GM12878 (cell line): ENCODE measurements around the gene MYOZ1. TPM values are rescaled to one million over a fixed set of nuclear protein-coding genes. Genes with fewer than 3 reads are reported as not detected.

Experiments
- ATAC-seq: fragments of 200-7000 bp; cut with Tn5 transposase; 3 replicates; pipeline ENCODE4 v1.9.1; 2020; ENCODE audit warnings: mild to moderate bottlenecking, moderate library complexity
- BruUV-seq: library from RNA; stranded (reverse); fragments of 400-500 nt; replicated peaks from 2 replicates; lab custom pipeline; 2021; lab: Mats Ljungman, UMichigan
- CTCF ChIA-PET: fragments of 300-600 bp; sonication (Branson Sonifier 250); formaldehyde crosslinking; extraction: SDS; loops from one replicate; lab custom pipeline; 2021; ENCODE audit warnings: inconsistent platforms; lab: Yijun Ruan, JAX
- POLR2A ChIA-PET: fragments of 350-600 bp; formaldehyde crosslinking; extraction: SDS; loops from one replicate; lab custom pipeline; 2021; ENCODE audit warnings: inconsistent platforms; lab: Charles Lee
- RAD21 ChIA-PET: fragments of 300-600 bp; sonication (Branson Sonifier 250); formaldehyde crosslinking; loops from one replicate; lab custom pipeline; 2023; ENCODE audit warnings: antibody characterized with exemption; ENCODE audit not compliant: unreplicated experiment; lab: Charles Lee
- SMC1A ChIA-PET: fragments of 300-600 bp; sonication (Branson Sonifier 250); formaldehyde crosslinking; loops from one replicate; lab custom pipeline; 2023; ENCODE audit not compliant: unreplicated experiment, uncharacterized antibody; lab: Charles Lee
- DNase-seq: peaks from one replicate; pipeline ENCODE4 v3.0.0-alpha.2; 2011; ENCODE audit warnings: low read depth, low spot score
- FAIRE-seq: peaks from 3 replicates; lab custom pipeline; 2011; peaks lifted over from hg19 to GRCh38; lab: Jason Lieb, UNC
- H2AFZ ChIP-seq: 2 replicates; pipeline ENCODE4 v1.6.0; 2011; ENCODE audit warnings: low read depth, low read length, control low read depth; ENCODE audit not compliant: control insufficient read depth
- H3K27ac ChIP-seq: 2 replicates; pipeline ENCODE4 v1.5.1; 2011; ENCODE audit warnings: control low read depth; ENCODE audit not compliant: control insufficient read depth, insufficient read depth
- H3K27me3 ChIP-seq, 2 experiments: replicated peaks in 1 of 2; 2 replicates each; pipeline versions ENCODE4 v1.6.0 to v1.6.1; 2011; ENCODE audit warnings: low read length in 1 of 2; ENCODE audit not compliant: control insufficient read depth in 2 of 2, insufficient read depth in 2 of 2
- H3K36me3 ChIP-seq, 2 experiments: 2 replicates each; pipeline ENCODE4 v1.5.1; 2011; ENCODE audit warnings: low read length in 1 of 2; ENCODE audit not compliant: control insufficient read depth in 2 of 2, insufficient read depth in 2 of 2
- H3K4me1 ChIP-seq: 2 replicates; pipeline ENCODE4 v1.6.1; 2011; ENCODE audit warnings: mild to moderate bottlenecking, low read length, moderate library complexity, mixed read lengths; ENCODE audit not compliant: control insufficient read depth, insufficient read depth
- H3K4me2 ChIP-seq: 2 replicates; pipeline ENCODE4 v1.6.0; 2011; ENCODE audit warnings: control low read depth; ENCODE audit not compliant: control insufficient read depth, insufficient read depth
- H3K4me3 ChIP-seq: fragments of 200-600 bp; sonication (generic); 2 replicates; pipeline ENCODE4 v1.5.1; 2016
- H3K79me2 ChIP-seq: 2 replicates; pipeline ENCODE4 v1.6.0; 2011; ENCODE audit warnings: low read length; ENCODE audit not compliant: control insufficient read depth, insufficient read depth
- H3K9ac ChIP-seq: 2 replicates; pipeline ENCODE4 v1.8.0; 2011; ENCODE audit warnings: low read length, control low read depth, mixed read lengths; ENCODE audit not compliant: control insufficient read depth, insufficient read depth
- H3K9me3 ChIP-seq: replicated peaks from 3 replicates; pipeline ENCODE4 v1.5.1; 2011; ENCODE audit warnings: mild to moderate bottlenecking, low read length; ENCODE audit not compliant: control insufficient read depth, insufficient read depth
- H4K20me1 ChIP-seq: 2 replicates; pipeline ENCODE4 v1.6.0; 2011; ENCODE audit not compliant: control insufficient read depth, insufficient read depth
- DPF2 ChIP-seq: fragments of 450-650 bp; IDR thresholded peaks from 2 replicates; pipeline ENCODE4 v1.6.1; 2017; ENCODE audit warnings: mild to moderate bottlenecking
- E4F1 ChIP-seq: fragments of 450-650 bp; IDR thresholded peaks from 2 replicates; pipeline ENCODE4 v1.6.1; 2018; ENCODE audit warnings: borderline replicate concordance, mild to moderate bottlenecking; ENCODE audit not compliant: partially characterized antibody
- IRF4 ChIP-seq: IDR thresholded peaks from 2 replicates; pipeline ENCODE4 v1.6.1; 2011; ENCODE audit warnings: low read depth, low read length
- IRF5 ChIP-seq: fragments of 450-650 bp; IDR thresholded peaks from 2 replicates; pipeline ENCODE4 v1.6.1; 2017; ENCODE audit warnings: borderline replicate concordance
- MAX ChIP-seq: IDR thresholded peaks from 2 replicates; pipeline ENCODE4 v1.6.1; 2012; ENCODE audit warnings: low read depth, low read length, improper control_type of control experiment
- MTA2 ChIP-seq: fragments of 450-650 bp; IDR thresholded peaks from 2 replicates; pipeline ENCODE4 v1.6.1; 2016; ENCODE audit warnings: low read depth, mild to moderate bottlenecking, moderate library complexity
- MYB ChIP-seq: fragments of 150-350 bp; IDR thresholded peaks from 2 replicates; pipeline ENCODE4 v1.6.1; 2014; ENCODE audit warnings: mild to moderate bottlenecking, low read depth, low read length, borderline replicate concordance
- NR2F1 ChIP-seq: fragments of 450-650 bp; conservative IDR thresholded peaks from 2 replicates; pipeline ENCODE4 v1.6.1; 2017; ENCODE audit warnings: mild to moderate bottlenecking
- RAD51 ChIP-seq: fragments of 450-650 bp; IDR thresholded peaks from 2 replicates; pipeline ENCODE4 v1.6.1; 2016; ENCODE audit warnings: moderate library complexity, mild to moderate bottlenecking, inconsistent platforms
- RCOR1 ChIP-seq: conservative IDR thresholded peaks from 2 replicates; pipeline ENCODE4 v1.6.1; 2012; ENCODE audit warnings: low read depth, low read length, improper control_type of control experiment
- SIN3A ChIP-seq: IDR thresholded peaks from 2 replicates; pipeline ENCODE4 v1.6.1; 2012; ENCODE audit warnings: low read depth, low read length, improper control_type of control experiment
- SMC3 ChIP-seq: IDR thresholded peaks from 2 replicates; pipeline ENCODE4 v1.6.1; 2011; ENCODE audit warnings: low read length, improper control_type of control experiment, borderline replicate concordance
- SRF ChIP-seq, 2 experiments: IDR thresholded peaks; 2 replicates each; pipeline ENCODE4 v1.6.1; 2011; ENCODE audit warnings: low read depth in 2 of 2, low read length in 2 of 2, mild to moderate bottlenecking in 1 of 2, moderate library complexity in 1 of 2
- STAT1 ChIP-seq: fragments of 450-650 bp; conservative IDR thresholded peaks from 2 replicates; pipeline ENCODE4 v1.6.1; 2014; ENCODE audit warnings: antibody characterized with exemption, mild to moderate bottlenecking
- USF2 ChIP-seq: IDR thresholded peaks from 2 replicates; pipeline ENCODE4 v1.6.1; 2011; ENCODE audit warnings: low read depth, low read length, improper control_type of control experiment, borderline replicate concordance
- ZNF207 ChIP-seq: fragments of 450-650 bp; IDR thresholded peaks from 2 replicates; pipeline ENCODE4 v1.6.1; 2014; ENCODE audit warnings: antibody characterized with exemption, mild to moderate bottlenecking, borderline replicate concordance
- ZNF592 ChIP-seq: fragments of 450-650 bp; IDR thresholded peaks from 2 replicates; pipeline ENCODE4 v1.6.1; 2017; ENCODE audit warnings: mild to moderate bottlenecking, moderate library complexity
- WGBS: methylation state at CpG from one replicate; pipeline ENCODE4 v1.1.6; 2016; ENCODE audit warnings: low lambda C conversion rate; ENCODE audit not compliant: insufficient replicate concordance, insufficient coverage; ENCODE audit errors: missing lambda C conversion rate; 5-methylcytosine and 5-hydroxymethylcytosine counted together
- in situ Hi-C: fragments of 300-500 bp; cut with MboI; formaldehyde crosslinking; loops from 9 replicates; pipeline ENCODE4 v1.14.3; 2018; ENCODE audit warnings: mixed read lengths
- intact Hi-C: fragments of 100-400 bp; cut with micrococcal nuclease; formaldehyde crosslinking; loops from one replicate; pipeline ENCODE4 v1.14.2; 2022; ENCODE audit not compliant: unreplicated experiment
- polyA plus RNA-seq, 11 experiments: library from polyadenylated mRNA; depleted of rRNA in 4 of 11; unstranded in 6 of 11; stranded (reverse) in 5 of 11; fragments of >200 nt; fragmentation: Nextera tagmentation in 4 of 11; fragmentation: Illumina TruSeq in 1 of 11; extraction: Ambion mirVana in 4 of 11; extraction: Trizol in 1 of 11; gene quantifications; 1 replicate in 1 of 11; 2 replicates in 10 of 11; pipeline versions ENCODE4 v1.2.1 to v1.2.3, GENCODE V29; 2011 to 2016; ENCODE audit warnings: inconsistent platforms in 2 of 11, missing spikeins in 2 of 11, low read depth in 1 of 11
- total RNA-seq, 4 experiments: library from RNA; depleted of rRNA in 3 of 4; stranded (reverse); fragments of >200 nt in 3 of 4; fragmentation: Illumina TruSeq in 1 of 4; extraction: Trizol in 1 of 4; gene quantifications; 2 replicates each; pipeline versions ENCODE4 v1.2.1 to v1.2.3, GENCODE V29; 2013 to 2021

Gene MYOZ1
- total and polyA plus RNA-seq, 10 of the 15 experiments (the other 5 are each of a cell fraction or from before 2014, with no cell fraction given) = 0.05 to 2.0 (median 0.62) TPM

GRCh38 chr10:73593812-73594211, 47.5 kb downstream of the MYOZ1 start:
- Histone ChIP-seq H3K79me2 (no peaks in the 10 kb centered on the region), H2AFZ (no peak overlapping the region), H3K27ac (no peak overlapping the region), H4K20me1 (no peaks in the 10 kb centered on the region), H3K4me2 (no peak overlapping the region), H3K4me1 (peaks cover 4% of the 10 kb centered on the region; the same call in 1 of the 2 replicates), H3K9me3 (no peaks in the 10 kb centered on the region), H3K36me3 (no peaks in the 10 kb centered on the region), H3K9ac (no peak overlapping the region), H3K4me3 (no peak overlapping the region), H3K27me3 (no peaks in the 10 kb centered on the region)
- BruUV-seq = no TSS peak
- CTCF ChIA-PET = interaction anchor here (0.5 to 2.2 kb wide), 3 partner anchors 12 to 50 kb away, joined by 3 to 7 read pairs (median 3); no protein-coding TSS in a partner anchor
- RAD21 ChIA-PET = no interaction called here
- FAIRE-seq (no peak), ATAC-seq (no peak), DNase-seq (no peak)
- intact Hi-C loops (no loop called here), in situ Hi-C loops (no loop called here)
- SMC1A ChIA-PET = interaction anchor here (1.1 kb wide), 1 partner anchor 10 kb away, joined by 3 read pairs; no protein-coding TSS in a partner anchor
- 84% methylated on average over 5 of the region's 5 CpGs for WGBS
- POLR2A ChIA-PET = no interaction called here
- TF ChIP-seq ZNF592 = no peak
- TF ChIP-seq STAT1 = no peak
- no peak for TF ChIP-seq IRF5
- no peak for TF ChIP-seq ZNF207
- TF ChIP-seq DPF2 = no peak
- no peak for TF ChIP-seq MTA2
- no peak for TF ChIP-seq SIN3A
- no peak for TF ChIP-seq RCOR1
- no peak for TF ChIP-seq MAX
- TF ChIP-seq E4F1 = no peak
- no peak for TF ChIP-seq USF2
- TF ChIP-seq SRF (IDR thresholded peaks at IDR 0.05; ENCODE audit: low read depth in 2 of 2, low read length in 2 of 2) = no peak
- TF ChIP-seq SMC3 = no peak
- no peak for TF ChIP-seq RAD51
- TF ChIP-seq IRF4 = no peak
- no peak for TF ChIP-seq NR2F1
- no peak for TF ChIP-seq MYB
